B cell (primary cell): Measurements from ENCODE around the gene LARGE2. TPM values are rescaled to one million over a fixed set of nuclear protein-coding genes. Genes with fewer than 3 reads are reported as not detected.

Experiments
- ATAC-seq: fragments of 200-7000 bp; cut with Tn5 transposase; one replicate; pipeline ENCODE4 v1.10.0; 2021; ENCODE audit warnings: low read depth, mild to moderate bottlenecking, moderate number of reproducible peaks, moderate library complexity
- CTCF ChIA-PET: fragments of 350-600 bp; sonication (Branson Sonifier 250); formaldehyde crosslinking; loops from one replicate; lab custom pipeline; 2021; ENCODE audit warnings: antibody characterized with exemption, inconsistent platforms; lab: Charles Lee
- POLR2A ChIA-PET: fragments of 350-600 bp; sonication (Branson Sonifier 250); formaldehyde crosslinking; loops from one replicate; lab custom pipeline; 2021; ENCODE audit warnings: antibody characterized with exemption; lab: Charles Lee
- DNase-seq: peaks from one replicate; pipeline ENCODE4 v3.0.0; 2013
- H2AFZ ChIP-seq: 2 replicates; pipeline ENCODE4 v1.6.1; 2012; ENCODE audit warnings: mild to moderate bottlenecking, low read depth, low read length; ENCODE audit not compliant: insufficient read depth, poor library complexity, severe bottlenecking
- H3K27ac ChIP-seq, 2 donors: 1 replicate in 1 of 2; 2 replicates in 1 of 2; pipeline ENCODE4 v1.5.1; 2012 to 2013; ENCODE audit warnings: low read length in 2 of 2, mild to moderate bottlenecking in 2 of 2, moderate library complexity in 1 of 2
- H3K27me3 ChIP-seq, 4 experiments: fragments of 200-600 bp in 1 of 4; sonication (generic) in 1 of 4; replicated peaks in 1 of 4; 1 replicate in 2 of 4; 2 replicates in 2 of 4; pipeline versions ENCODE4 v1.6.1 to v1.7.0; 2013 to 2016; ENCODE audit warnings: low read length in 3 of 4, mild to moderate bottlenecking in 2 of 4, mixed read lengths in 1 of 4, moderate library complexity in 1 of 4; ENCODE audit not compliant: insufficient read depth in 4 of 4, control insufficient read depth in 3 of 4; ENCODE audit errors: control extremely low read depth in 1 of 4
- H3K36me3 ChIP-seq, 2 experiments: replicated peaks in 1 of 2; 1 replicate in 1 of 2; 2 replicates in 1 of 2; pipeline versions ENCODE4 v1.6.1 to v1.7.1; 2013; ENCODE audit warnings: low read length in 1 of 2; ENCODE audit not compliant: insufficient read depth in 2 of 2, control insufficient read depth in 1 of 2; ENCODE audit errors: control extremely low read depth in 1 of 2, extremely low read depth in 1 of 2
- H3K4me1 ChIP-seq, 2 donors: fragments of 200-600 bp in 1 of 2; sonication (generic) in 1 of 2; 1 replicate in 1 of 2; 2 replicates in 1 of 2; pipeline versions ENCODE4 v1.5.1 to v1.6.1; 2013 to 2017; ENCODE audit warnings: low read length in 2 of 2; ENCODE audit not compliant: control insufficient read depth in 2 of 2, insufficient read depth in 2 of 2
- H3K4me2 ChIP-seq: replicated peaks from 2 replicates; pipeline ENCODE3; 2012; ENCODE audit warnings: mild to moderate bottlenecking, low read depth, low read length; ENCODE audit not compliant: poor library complexity, severe bottlenecking
- H3K4me3 ChIP-seq, 5 experiments: fragments of 200-600 bp in 1 of 5; sonication (generic) in 1 of 5; 1 replicate in 3 of 5; 2 replicates in 2 of 5; pipeline versions ENCODE4 v1.5.1 to v1.7.0; 2011 to 2016; ENCODE audit warnings: low read length in 4 of 5, mild to moderate bottlenecking in 4 of 5, low read depth in 2 of 5, control low read depth in 1 of 5, moderate library complexity in 1 of 5; ENCODE audit not compliant: insufficient read depth in 1 of 5; ENCODE audit errors: control extremely low read depth in 1 of 5, extremely low read depth in 1 of 5
- H3K79me2 ChIP-seq: fragments of 200-600 bp; sonication (generic); one replicate; pipeline ENCODE4 v1.6.0; 2016; ENCODE audit warnings: low read length; ENCODE audit not compliant: control insufficient read depth, insufficient read depth
- H3K9ac ChIP-seq: fragments of 200-600 bp; sonication (generic); 2 replicates; pipeline ENCODE4 v1.6.1; 2017; ENCODE audit warnings: mild to moderate bottlenecking, low read length, moderate library complexity
- H3K9me3 ChIP-seq, 3 donors: one replicate each; pipeline versions ENCODE4 v1.6.1 to v1.7.1; 2013; ENCODE audit warnings: low read length in 2 of 3; ENCODE audit not compliant: control insufficient read depth in 2 of 3, insufficient read depth in 1 of 3; ENCODE audit errors: control extremely low read depth in 1 of 3
- H4K20me1 ChIP-seq: 2 replicates; pipeline ENCODE4 v1.6.0; 2012; ENCODE audit warnings: mild to moderate bottlenecking, low read length; ENCODE audit not compliant: insufficient read depth, control insufficient read depth, poor library complexity, severe bottlenecking
- H3K27ac Mint-ChIP-seq: one replicate; pipeline ENCODE4 v1.8.0; 2021; ENCODE audit warnings: mixed read lengths
- H3K27me3 Mint-ChIP-seq: one replicate; pipeline ENCODE4 v1.8.0; 2021; ENCODE audit warnings: mixed read lengths
- H3K4me1 Mint-ChIP-seq: one replicate; pipeline ENCODE4 v1.8.0; 2021; ENCODE audit warnings: mixed read lengths
- H3K4me3 Mint-ChIP-seq: one replicate; pipeline ENCODE4 v1.8.0; 2021; ENCODE audit warnings: mixed read lengths
- H3K9me3 Mint-ChIP-seq: one replicate; pipeline ENCODE4 v1.8.0; 2022; ENCODE audit warnings: mixed read lengths; ENCODE audit not compliant: insufficient read depth
- CTCF ChIP-seq: fragments of 200-600 bp; IDR thresholded peaks from one replicate; pipeline ENCODE4 v1.8.0; 2022; ENCODE audit warnings: antibody characterized with exemption, mild to moderate bottlenecking
- EZH2 ChIP-seq: IDR thresholded peaks from 2 replicates; pipeline ENCODE4 v1.6.1; 2012; ENCODE audit warnings: borderline replicate concordance, low read depth, mild to moderate bottlenecking, moderate library complexity, low read length; ENCODE audit not compliant: insufficient read depth, poor library complexity, severe bottlenecking
- WGBS: methylation state at CpG from one replicate; pipeline ENCODE4 v1.1.5; 2013; ENCODE audit warnings: missing lambda C conversion rate; ENCODE audit not compliant: insufficient coverage; 5-methylcytosine and 5-hydroxymethylcytosine counted together
- intact Hi-C: fragments of 100-400 bp; cut with micrococcal nuclease; formaldehyde crosslinking; loops from one replicate; pipeline ENCODE4 v1.10.0; 2022
- polyA plus RNA-seq: library from polyadenylated mRNA; depleted of rRNA; stranded (reverse); fragments of >200 nt; gene quantifications from 2 replicates; pipeline ENCODE4 v1.2.3, GENCODE V29; 2012
- total RNA-seq, 2 donors: library from RNA; stranded (reverse); fragments of 120-200 nt in 1 of 2; gene quantifications; 1 replicate in 1 of 2; 2 replicates in 1 of 2; pipeline versions ENCODE4 v1.2.3 to v1.2.4, GENCODE V29; 2013 to 2022

Gene LARGE2
- total and polyA plus RNA-seq, 2 donors (not counting 1 experiment from before 2014, with no cell fraction given): 109 to 264 TPM

- no peak overlapping the region for H3K4me3 Mint-ChIP-seq
- TF ChIP-seq CTCF: no peak
- TF ChIP-seq EZH2: no peak
- H3K79me2 ChIP-seq: no peaks in the 10 kb centered on the region
- no peaks in the 10 kb centered on the region for H3K9me3 Mint-ChIP-seq
- H3K9me3 ChIP-seq: no peaks in the 10 kb centered on the region
- ChIA-PET POLR2A (no interaction called here), CTCF (interaction anchor here (0.9 to 2.1 kb wide), 2 partner anchors 10 to 31 kb away, joined by 3 to 7 read pairs; no protein-coding TSS in a partner anchor)
- no peak overlapping the region for H2AFZ ChIP-seq
- no peak overlapping the region for H3K9ac ChIP-seq
- H4K20me1 ChIP-seq: no peaks in the 10 kb centered on the region
- no peak overlapping the region for H3K4me2 ChIP-seq
- H3K27me3 Mint-ChIP-seq: no peaks in the 10 kb centered on the region
- H3K4me3 ChIP-seq: no peak overlapping the region
- DNase-seq (no peak), ATAC-seq (no peak)
- no peak overlapping the region for H3K27ac ChIP-seq
- WGBS: no CpG with 5 or more reads among the region's 1 CpG
- no peaks in the 10 kb centered on the region for H3K4me1 Mint-ChIP-seq
- H3K4me1 ChIP-seq: no peaks in the 10 kb centered on the region
- no peak overlapping the region for H3K27ac Mint-ChIP-seq
- intact Hi-C loops: no loop called here
- no peaks in the 10 kb centered on the region for H3K27me3 ChIP-seq
- peaks cover 10 to 40% of the 10 kb centered on the region in 2 experiments for H3K36me3 ChIP-seq
Measured at GRCh38 chr11:45974806-45975205, 52.4 kb downstream of the LARGE2 start.

Other genes with a start within 250 kb of the LARGE2 start
- gene SLC35C1, start 117.5 kb upstream of the LARGE2 start, total RNA-seq: 12.5 and 13.8 TPM in 2 replicates
- 3.6 and 4.4 TPM in 2 replicates for gene SLC35C1, start 117.5 kb upstream of the LARGE2 start, polyA plus RNA-seq
- gene CRY2, start 75.2 kb upstream of the LARGE2 start, total RNA-seq: 65.1 and 77.9 TPM in 2 replicates
- gene CRY2, start 75.2 kb upstream of the LARGE2 start, polyA plus RNA-seq: 20.4 and 22.0 TPM in 2 replicates
- gene MAPK8IP1, start 37.0 kb upstream of the LARGE2 start, total RNA-seq: 1.4 and 2.1 TPM in 2 replicates
- 4.0 and 9.1 TPM in 2 replicates for gene MAPK8IP1, start 37.0 kb upstream of the LARGE2 start, polyA plus RNA-seq
- gene FREY1, start 15.4 kb upstream of the LARGE2 start, total RNA-seq: 6.5 and 6.6 TPM in 2 replicates
- 0.82 and 1.7 TPM in 2 replicates for gene FREY1, start 15.4 kb upstream of the LARGE2 start, polyA plus RNA-seq
- 107 and 113 TPM in 2 replicates for gene PEX16, start 4.8 kb upstream of the LARGE2 start, total RNA-seq
- gene PEX16, start 4.8 kb upstream of the LARGE2 start, polyA plus RNA-seq: 89.4 and 93.1 TPM in 2 replicates
- gene PHF21A, start 198.8 kb downstream of the LARGE2 start, total RNA-seq: 96.4 and 103 TPM in 2 replicates
- gene PHF21A, start 198.8 kb downstream of the LARGE2 start, polyA plus RNA-seq: 41.9 and 75.6 TPM in 2 replicates